Urinary bladder (tissue), 4 donors: ENCODE data around the gene BANP. TPM values are rescaled to one million over a fixed set of nuclear protein-coding genes. Genes with fewer than 3 reads are reported as not detected.
"Not testable (repeated sequence)": the region's sequence is repeated elsewhere in the genome, so short reads cannot be mapped to it uniquely, and the experiment has no call there.

Source experiments
- DNase-seq: peaks from one replicate; pipeline ENCODE4 v3.0.0-alpha.2; 2015; ENCODE audit errors: extremely low spot score
- H3K27ac ChIP-seq: one replicate; pipeline ENCODE4 v1.5.1; 2013; ENCODE audit warnings: low read depth, mild to moderate bottlenecking, moderate library complexity
- H3K36me3 ChIP-seq: one replicate; pipeline ENCODE4 v1.6.1; 2013; ENCODE audit warnings: mild to moderate bottlenecking, moderate library complexity; ENCODE audit not compliant: insufficient read depth
- H3K4me1 ChIP-seq: one replicate; pipeline ENCODE4 v1.6.1; 2013; ENCODE audit warnings: mild to moderate bottlenecking, moderate library complexity; ENCODE audit not compliant: insufficient read depth
- H3K4me3 ChIP-seq: one replicate; pipeline ENCODE4 v1.5.1; 2013; ENCODE audit warnings: low read depth, low read length
- WGBS: extraction: QIAGEN DNeasy Blood & Tissue Kit; methylation state at CpG from one replicate; pipeline ENCODE4 v1.1.7; 2013; 5-methylcytosine and 5-hydroxymethylcytosine counted together
- polyA plus RNA-seq: library from polyadenylated mRNA; stranded (reverse); fragments of 200-250 nt; gene quantifications from one replicate; pipeline ENCODE4 v1.2.3, GENCODE V29; 2013
- total RNA-seq: library from RNA; depleted of rRNA; stranded (reverse); fragments of >200 nt; gene quantifications from one replicate; pipeline ENCODE4 v1.2.3, GENCODE V29; 2014
- donor health status: healthy with polysubstance abuse.
- donor health status: healthy.

Gene BANP
- total and polyA plus RNA-seq, 2 donors, result 13.8 to 36.6 TPM

DNA sequence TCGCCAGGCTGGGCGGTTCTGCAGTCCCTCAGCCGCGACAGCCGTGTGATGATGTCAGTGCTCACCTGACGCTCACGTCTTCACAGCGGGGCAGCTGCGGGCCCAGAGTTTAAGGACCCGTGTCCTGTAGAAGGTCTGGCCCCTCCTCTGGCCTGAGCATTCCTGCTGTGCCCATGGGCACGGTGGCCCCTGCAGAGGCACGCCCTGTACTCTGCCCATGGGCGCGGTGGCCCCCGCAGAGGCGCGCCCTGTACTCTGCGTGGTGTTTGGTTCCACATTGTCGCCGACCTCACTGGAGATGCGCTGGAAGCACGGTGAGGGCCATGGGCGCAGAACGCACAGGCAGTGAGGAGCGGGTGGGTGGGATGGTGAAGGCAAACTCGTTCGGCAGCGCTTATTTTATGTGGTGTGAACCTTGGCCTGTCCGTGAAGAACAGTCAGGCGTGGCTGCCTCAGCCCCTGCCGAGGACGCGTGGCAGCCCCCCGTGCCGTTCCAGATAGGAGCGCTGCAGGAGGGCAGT lies 122.0 kb downstream of the BANP start:
- Histone ChIP-seq H3K27ac (no peak overlapping the region), H3K4me3 (no peak overlapping the region), H3K36me3 (no peaks in the 10 kb centered on the region), H3K4me1 (no peaks in the 10 kb centered on the region)
- WGBS, result 88% methylated on average over 36 of the region's 36 CpGs
- DNase-seq, result no peak

DNA sequence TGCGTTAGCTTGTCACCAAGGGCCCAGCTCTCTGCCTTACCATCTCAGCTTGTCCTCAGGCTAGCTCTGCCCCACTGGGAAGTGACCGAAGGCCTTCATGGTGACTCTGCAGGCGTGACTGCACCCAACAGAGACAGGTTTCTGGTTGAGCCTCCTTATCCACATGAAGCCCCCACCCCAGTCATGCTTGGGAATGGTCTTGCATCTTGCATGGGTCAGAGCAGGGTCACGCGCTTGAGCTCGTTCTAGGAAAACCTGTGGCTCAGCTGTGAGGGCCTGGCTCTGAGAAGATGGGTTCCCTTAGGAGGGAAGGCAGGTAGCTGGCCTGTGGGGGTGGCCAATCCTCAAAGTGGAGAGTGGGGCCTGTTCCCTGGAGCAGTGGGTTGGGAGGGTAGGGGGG lies 122.8 kb downstream of the BANP start:
- Histone ChIP-seq H3K27ac (no peak overlapping the region), H3K4me1 (no peaks in the 10 kb centered on the region), H3K36me3 (no peaks in the 10 kb centered on the region), H3K4me3 (no peak overlapping the region)
- DNase-seq, result no peak
- 93% methylated on average over 6 of the region's 6 CpGs for WGBS

DNA sequence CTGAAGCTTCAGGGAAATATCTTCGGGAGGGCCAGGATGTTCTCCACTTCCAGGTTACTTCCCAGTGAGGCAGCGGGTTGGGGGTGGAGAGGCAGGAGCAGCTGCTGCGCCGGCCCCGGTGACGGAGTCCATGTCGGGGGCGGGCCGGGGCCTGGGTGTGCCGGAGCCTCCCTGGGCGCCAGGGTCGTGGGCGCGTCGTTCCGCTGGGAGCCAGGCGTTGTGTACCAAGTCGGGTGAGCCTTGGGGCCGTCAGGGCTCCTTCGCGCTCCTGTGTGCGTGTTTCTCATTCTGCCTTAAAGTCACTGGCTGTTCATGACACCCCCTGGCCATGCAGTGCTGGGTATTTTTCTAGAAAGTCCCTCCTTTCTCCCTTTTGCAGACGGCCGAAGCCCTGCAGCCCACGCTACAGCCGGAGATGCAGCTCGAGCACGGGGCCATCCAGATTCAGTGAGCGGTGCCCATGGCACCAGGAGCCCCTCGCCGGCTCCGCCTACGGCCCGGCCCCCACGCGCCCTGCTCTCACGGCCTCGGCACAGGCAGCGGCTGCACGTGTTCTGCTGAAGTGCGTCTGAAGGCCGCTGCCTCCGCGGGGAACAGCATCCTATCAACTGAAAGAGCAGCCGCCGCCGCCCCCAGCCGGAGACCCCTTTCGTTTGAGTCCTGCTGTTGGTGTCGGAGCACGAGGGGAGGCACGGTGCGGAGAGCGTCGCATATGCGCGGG lies 125.1 kb downstream of the BANP start:
- H3K27ac ChIP-seq, result no peak overlapping the region
- DNase-seq, result no peak
- no peak overlapping the region for H3K4me3 ChIP-seq
- no peaks in the 10 kb centered on the region for H3K4me1 ChIP-seq
- WGBS, result 96% methylated on average over 57 of the region's 57 CpGs
- no peaks in the 10 kb centered on the region for H3K36me3 ChIP-seq

DNA sequence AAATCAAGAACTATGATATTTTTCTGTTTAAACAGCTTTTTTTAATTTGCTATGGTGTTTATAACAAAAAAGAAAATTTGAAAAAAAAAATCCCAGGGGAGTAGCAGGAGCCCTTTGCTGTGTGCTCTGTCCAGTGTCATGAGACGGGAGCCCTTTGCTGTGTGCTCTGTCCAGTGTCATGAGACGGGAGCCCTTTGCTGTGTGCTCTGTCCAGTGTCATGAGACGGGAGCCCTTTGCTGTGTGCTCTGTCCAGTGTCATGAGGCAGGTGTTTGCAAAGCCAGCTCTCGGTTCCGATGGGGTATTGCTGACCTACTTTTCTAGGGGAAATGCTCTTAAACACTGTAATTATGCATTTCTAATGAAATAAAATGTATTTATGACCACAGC lies 125.7 kb downstream of the BANP start:
- DNase-seq, H3K27ac ChIP-seq, H3K36me3 ChIP-seq, H3K4me3 ChIP-seq, H3K4me1 ChIP-seq: not testable (repeated sequence)
- 84% methylated on average over 5 of the region's 5 CpGs for WGBS

DNA sequence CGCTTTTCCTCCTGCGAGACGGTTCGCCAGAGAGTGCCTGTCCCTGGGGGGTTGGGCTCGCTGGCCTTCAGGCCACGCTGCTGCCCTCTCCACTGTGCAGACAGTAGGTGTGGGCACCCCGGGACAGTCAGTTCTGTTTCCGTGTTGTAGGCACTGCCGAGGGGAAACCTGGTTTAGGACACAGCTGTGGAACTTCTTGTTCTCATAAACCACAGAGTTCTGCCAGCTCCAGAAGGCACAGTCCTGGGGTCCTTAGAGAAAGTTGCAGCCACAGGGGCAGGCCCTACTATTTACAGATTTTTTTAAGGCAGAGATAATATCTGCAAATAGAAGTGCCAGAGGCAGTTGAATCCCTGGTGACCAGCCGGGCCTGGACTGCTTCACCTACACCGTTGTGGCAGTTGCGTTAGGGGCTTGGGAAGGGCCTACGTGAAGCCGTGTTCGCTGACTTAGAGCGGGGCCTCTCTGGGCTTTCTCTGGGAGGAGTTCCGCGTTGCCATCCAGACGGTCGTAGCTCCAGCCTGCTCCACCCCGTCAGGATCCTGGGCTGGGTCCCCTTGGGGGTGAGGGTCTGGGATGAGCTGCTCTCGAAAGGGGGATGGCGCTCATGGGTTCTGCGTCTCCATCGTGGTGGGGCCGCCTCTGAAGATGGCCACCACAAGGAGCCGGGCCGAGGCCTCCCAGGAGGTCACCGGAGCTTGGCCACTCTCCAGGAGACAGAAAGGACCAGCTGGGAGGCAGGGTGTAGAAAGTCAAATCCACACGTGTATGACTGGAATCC lies 126.3 kb downstream of the BANP start:
- Histone ChIP-seq H3K4me3 (no peak overlapping the region), H3K27ac (no peak overlapping the region), H3K36me3 (no peaks in the 10 kb centered on the region), H3K4me1 (no peaks in the 10 kb centered on the region)
- 75% methylated on average over 30 of the region's 30 CpGs for WGBS
- DNase-seq, result no peak

DNA sequence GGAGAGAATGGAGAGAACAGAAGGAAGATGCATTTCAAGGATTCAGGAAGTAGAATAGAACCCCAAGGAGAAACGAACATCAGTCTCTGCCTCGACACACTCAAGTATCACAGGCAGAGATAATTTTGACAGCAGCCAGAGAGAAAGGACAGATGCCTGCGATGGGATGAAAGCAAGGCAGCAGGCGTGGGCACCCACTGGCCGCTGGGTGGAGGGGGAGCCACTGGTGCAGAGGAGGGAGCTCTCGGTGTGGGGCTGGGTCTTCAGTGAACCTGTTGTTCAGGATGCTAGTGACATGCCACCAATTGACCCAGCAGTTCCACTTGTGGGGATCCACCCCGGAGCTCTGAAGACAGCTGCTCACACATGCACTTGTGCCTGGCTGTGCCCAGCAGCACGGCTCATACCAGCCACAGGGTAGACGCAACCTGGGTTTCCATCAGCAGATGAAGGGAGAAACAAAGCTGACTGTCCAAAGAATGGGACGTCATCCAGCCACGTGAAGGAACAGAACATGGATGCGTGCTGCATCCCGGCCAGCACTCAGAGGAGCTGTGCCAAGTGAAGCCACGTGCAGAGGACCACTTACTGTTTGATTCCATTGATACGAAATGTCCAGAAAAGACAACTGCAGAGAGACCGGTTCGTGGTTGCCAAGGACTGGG lies 127.0 kb downstream of the BANP start:
- H3K36me3 ChIP-seq, result no peaks in the 10 kb centered on the region
- H3K4me3 ChIP-seq, result no peak overlapping the region
- DNase-seq, result no peak
- no peaks in the 10 kb centered on the region for H3K4me1 ChIP-seq
- no peak overlapping the region for H3K27ac ChIP-seq
- 86% methylated on average over 17 of the region's 17 CpGs for WGBS

DNA sequence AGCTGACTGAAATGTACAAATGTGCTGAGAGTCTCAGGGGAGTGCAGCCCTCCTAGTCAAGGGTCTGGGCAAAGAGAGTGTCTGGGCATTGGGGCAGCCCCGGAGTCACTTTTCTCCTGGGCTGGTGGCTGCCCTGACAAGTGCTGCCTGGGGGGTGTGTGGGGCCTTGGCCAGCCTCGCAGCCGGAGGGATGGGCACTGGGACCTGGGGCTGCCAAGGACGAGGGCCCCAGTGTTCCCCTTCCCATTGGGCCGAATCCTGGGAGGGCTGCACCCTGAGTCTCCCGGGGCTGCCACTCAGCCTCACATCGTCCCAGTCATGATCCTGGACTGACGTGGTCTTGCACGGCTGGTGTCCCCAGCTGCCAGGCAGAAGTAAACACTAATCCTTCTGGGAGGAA lies 132.3 kb downstream of the BANP start:
- H3K4me3 ChIP-seq, result no peak overlapping the region
- H3K4me1 ChIP-seq, result no peaks in the 10 kb centered on the region
- no peak overlapping the region for H3K27ac ChIP-seq
- no peaks in the 10 kb centered on the region for H3K36me3 ChIP-seq
- DNase-seq, result no peak
- WGBS, result 87% methylated on average over 9 of the region's 9 CpGs

DNA sequence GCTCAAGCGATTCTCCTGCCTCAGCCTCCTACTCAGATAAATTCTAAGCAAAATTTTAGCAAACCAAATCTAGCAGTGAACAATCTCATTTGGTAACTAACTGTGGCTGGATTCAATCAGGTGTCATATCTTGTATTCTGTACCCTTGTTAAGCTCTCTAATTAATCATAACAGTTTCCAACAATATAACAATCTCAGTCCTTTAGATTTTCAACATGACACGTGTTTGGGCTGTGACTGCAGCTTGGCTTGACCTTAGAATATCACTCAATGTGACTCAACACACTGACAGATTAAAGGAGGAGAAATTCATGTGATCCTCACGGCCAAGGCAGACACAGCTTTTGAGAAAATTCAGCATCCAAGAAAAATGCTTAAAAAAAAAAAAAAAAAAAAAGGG lies 133.6 kb downstream of the BANP start:
- no peaks in the 10 kb centered on the region for H3K4me1 ChIP-seq
- no peak overlapping the region for H3K27ac ChIP-seq
- H3K4me3 ChIP-seq, result no peak overlapping the region
- 63% methylated on average over 3 of the region's 3 CpGs for WGBS
- no peaks in the 10 kb centered on the region for H3K36me3 ChIP-seq
- no peak for DNase-seq

DNA sequence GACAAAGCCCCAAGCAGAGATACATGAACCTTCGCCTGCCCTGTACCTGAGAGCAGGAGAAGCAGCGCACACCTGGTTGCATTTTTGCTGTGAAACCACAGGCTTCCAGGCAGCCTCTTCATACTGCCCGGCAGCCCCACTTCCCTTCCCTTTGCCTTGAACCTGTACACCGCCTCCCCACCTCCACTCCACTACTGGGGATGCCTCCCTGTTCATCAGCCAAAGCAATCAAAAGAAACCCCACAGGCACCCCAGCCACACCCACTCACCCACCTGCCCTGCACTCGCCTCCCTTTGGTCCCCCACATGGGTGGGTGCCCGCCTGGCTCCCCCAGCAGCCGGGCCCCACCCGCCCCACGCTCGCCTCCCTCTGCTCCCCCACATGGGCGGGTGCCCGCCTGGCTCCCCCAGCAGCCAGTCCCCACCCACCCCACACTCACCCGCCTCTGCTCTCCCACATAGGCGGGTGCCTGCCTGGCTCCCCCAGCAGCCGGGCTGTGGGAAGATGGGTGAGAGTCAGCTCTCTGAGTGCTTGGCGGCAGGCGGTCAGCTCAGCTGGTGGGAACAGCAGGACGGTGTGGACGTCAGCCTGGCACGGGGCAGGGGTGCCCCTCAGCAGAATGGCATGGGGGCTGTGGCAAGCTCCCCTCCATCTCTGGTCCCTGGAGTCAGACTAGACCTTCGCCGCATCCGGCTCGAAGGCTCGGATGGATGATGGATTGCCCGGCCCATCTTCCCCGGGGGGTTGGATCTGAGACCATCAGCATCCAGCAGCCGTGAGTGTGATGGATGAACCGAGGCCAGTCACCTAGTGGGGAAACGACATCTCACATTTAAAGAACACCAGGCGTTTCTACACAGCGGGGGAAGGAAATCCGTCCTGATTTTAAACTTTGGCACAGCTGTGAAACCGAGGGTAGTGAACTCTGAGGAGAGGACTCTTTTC lies 135.6 kb downstream of the BANP start:
- H3K4me1 ChIP-seq, result no peaks in the 10 kb centered on the region
- H3K27ac ChIP-seq, result no peak overlapping the region
- no peak overlapping the region for H3K4me3 ChIP-seq
- no peaks in the 10 kb centered on the region for H3K36me3 ChIP-seq
- WGBS, result 79% methylated on average over 34 of the region's 34 CpGs
- no peak for DNase-seq

DNA sequence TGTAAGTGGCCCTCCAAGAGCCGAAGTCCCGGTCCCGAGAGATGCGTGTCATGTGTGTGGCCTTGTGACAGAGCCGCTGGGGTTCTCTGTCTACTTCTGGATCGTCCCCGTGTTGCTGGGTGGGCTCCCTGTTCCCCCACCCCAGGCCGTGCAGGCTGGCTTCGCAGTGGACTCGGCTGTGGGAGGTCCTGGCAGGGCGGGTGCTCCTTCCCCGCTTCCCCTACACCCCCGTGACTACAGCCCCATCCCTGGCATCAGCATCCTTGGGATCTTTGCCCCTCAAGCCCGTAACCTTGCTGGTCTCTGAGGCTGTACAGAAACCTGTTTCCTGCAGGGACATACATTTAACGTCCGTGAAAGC lies 136.3 kb downstream of the BANP start:
- H3K4me1 ChIP-seq, result no peaks in the 10 kb centered on the region
- H3K4me3 ChIP-seq, result no peak overlapping the region
- H3K27ac ChIP-seq, result no peak overlapping the region
- H3K36me3 ChIP-seq, result no peaks in the 10 kb centered on the region
- no peak for DNase-seq
- WGBS, result 74% methylated on average over 16 of the region's 16 CpGs

DNA sequence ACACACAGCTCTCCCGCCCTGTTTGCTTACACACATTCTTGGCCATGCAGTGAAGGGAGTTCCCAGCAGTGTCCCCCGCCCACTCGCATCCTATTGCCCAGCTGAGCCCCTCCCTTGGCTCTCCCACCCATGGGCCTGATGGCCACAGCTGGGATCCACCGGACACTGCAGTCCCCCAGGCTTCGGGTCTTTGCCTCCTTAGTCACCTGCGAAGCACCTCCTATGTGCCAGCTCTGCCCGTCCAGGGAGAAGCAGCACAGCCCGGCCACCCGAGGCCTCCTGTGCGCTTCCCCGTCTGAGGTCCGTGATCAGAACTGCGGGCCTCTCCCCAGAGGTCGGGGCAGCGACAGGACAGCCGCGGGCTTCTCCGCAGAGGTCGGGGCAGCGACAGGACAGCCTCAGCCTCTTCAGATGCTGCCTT lies 136.9 kb downstream of the BANP start:
- WGBS, result 52% methylated on average over 20 of the region's 20 CpGs
- no peak overlapping the region for H3K4me3 ChIP-seq
- H3K4me1 ChIP-seq, result no peaks in the 10 kb centered on the region
- DNase-seq, result no peak
- H3K36me3 ChIP-seq, result no peaks in the 10 kb centered on the region
- no peak overlapping the region for H3K27ac ChIP-seq

DNA sequence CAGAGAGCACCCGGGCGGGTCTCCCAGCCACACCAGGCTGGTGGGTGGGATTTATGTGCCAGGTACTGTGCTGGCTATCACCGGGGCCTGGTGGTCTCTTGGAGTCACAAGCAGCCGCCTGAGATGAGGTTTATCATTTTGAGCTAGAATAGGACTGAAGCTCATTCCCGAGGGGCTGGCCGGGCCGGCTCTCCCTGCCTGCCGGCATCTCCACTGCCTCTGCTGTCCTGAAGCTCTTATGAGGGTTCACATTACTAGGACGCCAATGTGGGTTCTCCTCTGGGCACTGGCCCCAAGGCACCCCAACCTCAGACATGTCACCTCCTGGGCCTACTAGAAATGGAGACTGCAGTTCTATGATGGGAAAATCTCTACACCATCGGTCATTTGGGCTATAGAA lies 137.4 kb downstream of the BANP start:
- not testable (repeated sequence) for H3K4me3 ChIP-seq, H3K27ac ChIP-seq, DNase-seq, H3K36me3 ChIP-seq, H3K4me1 ChIP-seq
- WGBS, result 62% methylated on average over 10 of the region's 10 CpGs

DNA sequence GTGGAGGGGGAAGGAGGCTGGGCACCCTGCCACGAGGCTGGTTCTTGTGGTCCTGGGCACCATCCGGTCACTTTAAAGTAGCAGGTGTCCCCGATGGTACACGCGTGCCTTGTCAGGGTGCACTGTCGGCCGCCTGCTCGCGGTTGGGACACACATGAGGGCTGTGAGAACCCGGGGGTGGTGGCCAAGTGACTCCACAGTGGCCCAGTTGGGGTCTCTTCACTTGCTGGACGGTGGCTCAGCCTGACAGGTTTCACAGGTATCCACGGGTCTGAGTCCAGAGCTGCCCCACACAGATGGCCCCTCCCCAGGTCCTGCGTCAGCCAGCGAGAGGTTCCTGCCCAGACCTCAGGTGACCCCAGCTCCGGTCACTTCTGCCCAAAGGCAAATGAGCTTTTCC lies 137.8 kb downstream of the BANP start:
- 83% methylated on average over 15 of the region's 15 CpGs for WGBS
- DNase-seq, H3K36me3 ChIP-seq, H3K4me3 ChIP-seq, H3K4me1 ChIP-seq, H3K27ac ChIP-seq: not testable (repeated sequence)
